ENCODE results near the gene HLA-DQB1.

DNA sequence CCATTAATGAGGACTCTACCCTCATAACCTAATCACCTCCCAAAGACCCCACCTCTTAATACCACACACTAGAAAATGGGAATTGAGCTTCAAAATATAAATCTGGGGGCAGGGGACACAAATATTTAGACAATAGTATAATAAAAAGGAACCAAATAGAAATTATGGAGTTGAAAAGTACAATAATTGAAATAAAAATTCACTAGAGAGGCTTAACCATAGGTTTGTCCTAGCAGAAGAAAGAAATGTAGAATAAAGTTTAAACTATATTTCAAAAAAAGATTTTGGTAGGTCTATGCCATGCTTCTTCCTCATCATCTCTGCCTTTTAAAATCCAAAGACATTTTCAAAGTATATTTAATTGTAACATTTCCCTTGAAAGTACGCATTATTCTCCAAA is 48.7 kb downstream of the HLA-DQB1 start:
- TF ChIP-seq, protein P1, sequence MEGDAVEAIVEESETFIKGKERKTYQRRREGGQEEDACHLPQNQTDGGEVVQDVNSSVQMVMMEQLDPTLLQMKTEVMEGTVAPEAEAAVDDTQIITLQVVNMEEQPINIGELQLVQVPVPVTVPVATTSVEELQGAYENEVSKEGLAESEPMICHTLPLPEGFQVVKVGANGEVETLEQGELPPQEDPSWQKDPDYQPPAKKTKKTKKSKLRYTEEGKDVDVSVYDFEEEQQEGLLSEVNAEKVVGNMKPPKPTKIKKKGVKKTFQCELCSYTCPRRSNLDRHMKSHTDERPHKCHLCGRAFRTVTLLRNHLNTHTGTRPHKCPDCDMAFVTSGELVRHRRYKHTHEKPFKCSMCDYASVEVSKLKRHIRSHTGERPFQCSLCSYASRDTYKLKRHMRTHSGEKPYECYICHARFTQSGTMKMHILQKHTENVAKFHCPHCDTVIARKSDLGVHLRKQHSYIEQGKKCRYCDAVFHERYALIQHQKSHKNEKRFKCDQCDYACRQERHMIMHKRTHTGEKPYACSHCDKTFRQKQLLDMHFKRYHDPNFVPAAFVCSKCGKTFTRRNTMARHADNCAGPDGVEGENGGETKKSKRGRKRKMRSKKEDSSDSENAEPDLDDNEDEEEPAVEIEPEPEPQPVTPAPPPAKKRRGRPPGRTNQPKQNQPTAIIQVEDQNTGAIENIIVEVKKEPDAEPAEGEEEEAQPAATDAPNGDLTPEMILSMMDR (conservative IDR thresholded peaks at IDR 0.05; ENCODE audit: low read length): no peak
- no peak for TF ChIP-seq EZH2phosphoT487 (IDR thresholded peaks at IDR 0.05; ENCODE audit: borderline replicate concordance)

Measured in Loucy (cell line).